Measurements from ENCODE around the gene DMAP1.

Gene DMAP1

GRCh38 chr1:44246806-44247205, 33.5 kb downstream of the DMAP1 start:
- no peaks in the 10 kb centered on the region for H4K20me1 ChIP-seq (ENCODE audit: insufficient read depth)

DNA sequence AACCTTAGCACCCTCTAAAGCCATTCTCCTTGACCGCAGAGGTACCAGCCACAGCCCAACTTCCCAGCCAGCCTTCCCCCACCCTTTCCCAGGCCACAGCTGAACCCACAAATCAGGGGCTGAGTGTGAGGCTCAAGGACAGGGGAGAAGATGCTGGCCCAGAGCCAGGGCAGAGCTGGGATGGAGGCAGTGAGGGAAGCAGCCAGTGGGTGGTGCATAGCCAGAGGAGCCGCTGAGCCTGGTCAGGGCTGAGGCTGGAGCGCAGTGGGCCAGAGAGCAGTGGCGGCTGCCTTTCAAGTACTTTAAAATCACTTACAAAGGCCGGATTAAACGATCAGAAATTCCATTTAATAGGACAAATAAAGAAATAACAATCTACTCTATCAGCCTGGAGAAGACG, 36.3 kb downstream of the DMAP1 start:
- no peak overlapping the region for H3K4me2 ChIP-seq
- H2AFZ ChIP-seq (ENCODE audit: low read depth), result no peak overlapping the region
- no peaks in the 10 kb centered on the region for H3K27me3 ChIP-seq (ENCODE audit: insufficient read depth, low read depth)
- TF ChIP-seq, protein P1, sequence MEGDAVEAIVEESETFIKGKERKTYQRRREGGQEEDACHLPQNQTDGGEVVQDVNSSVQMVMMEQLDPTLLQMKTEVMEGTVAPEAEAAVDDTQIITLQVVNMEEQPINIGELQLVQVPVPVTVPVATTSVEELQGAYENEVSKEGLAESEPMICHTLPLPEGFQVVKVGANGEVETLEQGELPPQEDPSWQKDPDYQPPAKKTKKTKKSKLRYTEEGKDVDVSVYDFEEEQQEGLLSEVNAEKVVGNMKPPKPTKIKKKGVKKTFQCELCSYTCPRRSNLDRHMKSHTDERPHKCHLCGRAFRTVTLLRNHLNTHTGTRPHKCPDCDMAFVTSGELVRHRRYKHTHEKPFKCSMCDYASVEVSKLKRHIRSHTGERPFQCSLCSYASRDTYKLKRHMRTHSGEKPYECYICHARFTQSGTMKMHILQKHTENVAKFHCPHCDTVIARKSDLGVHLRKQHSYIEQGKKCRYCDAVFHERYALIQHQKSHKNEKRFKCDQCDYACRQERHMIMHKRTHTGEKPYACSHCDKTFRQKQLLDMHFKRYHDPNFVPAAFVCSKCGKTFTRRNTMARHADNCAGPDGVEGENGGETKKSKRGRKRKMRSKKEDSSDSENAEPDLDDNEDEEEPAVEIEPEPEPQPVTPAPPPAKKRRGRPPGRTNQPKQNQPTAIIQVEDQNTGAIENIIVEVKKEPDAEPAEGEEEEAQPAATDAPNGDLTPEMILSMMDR (conservative IDR thresholded peaks at IDR 0.05; ENCODE audit: low read depth, low read length), result no peak
- H3K4me1 ChIP-seq (ENCODE audit: low read depth, poor library complexity, severe bottlenecking), result no peaks in the 10 kb centered on the region
- no peaks in the 10 kb centered on the region for H3K79me2 ChIP-seq (ENCODE audit: insufficient read depth, low read depth)
- no peak overlapping the region for H3K4me3 ChIP-seq (IDR thresholded peaks at IDR 0.05; ENCODE audit: insufficient read depth, low read depth, low read length)
- no peak overlapping the region for H3K9ac ChIP-seq
- H4K20me1 ChIP-seq (ENCODE audit: insufficient read depth), result no peaks in the 10 kb centered on the region
- no peak overlapping the region for H3K27ac ChIP-seq
- no peaks in the 10 kb centered on the region for H3K36me3 ChIP-seq (ENCODE audit: insufficient read depth)

More at GRCh38 chr1:44246806-44247205, 33.5 kb downstream of the DMAP1 start:
- Histone ChIP-seq H3K9ac (no peak overlapping the region), H3K4me1 (ENCODE audit: low read depth, poor library complexity, severe bottlenecking) (no peaks in the 10 kb centered on the region), H3K36me3 (ENCODE audit: insufficient read depth) (no peaks in the 10 kb centered on the region), H3K4me2 (no peak overlapping the region), H2AFZ (ENCODE audit: low read depth) (no peak overlapping the region), H3K79me2 (ENCODE audit: insufficient read depth, low read depth) (no peaks in the 10 kb centered on the region), H3K4me3 (IDR thresholded peaks at IDR 0.05; ENCODE audit: insufficient read depth, low read depth, low read length) (no peak overlapping the region), H3K27me3 (ENCODE audit: insufficient read depth, low read depth) (no peaks in the 10 kb centered on the region), H3K27ac (no peak overlapping the region)
- TF ChIP-seq, protein P1 (conservative IDR thresholded peaks at IDR 0.05; ENCODE audit: low read depth, low read length), result no peak

- Histone ChIP-seq H2AFZ (ENCODE audit: low read depth) (no peak overlapping the region), H3K27me3 (ENCODE audit: insufficient read depth, low read depth) (no peaks in the 10 kb centered on the region), H3K4me2 (no peak overlapping the region), H3K36me3 (ENCODE audit: insufficient read depth) (no peaks in the 10 kb centered on the region), H4K20me1 (ENCODE audit: insufficient read depth) (no peaks in the 10 kb centered on the region), H3K4me3 (IDR thresholded peaks at IDR 0.05; ENCODE audit: insufficient read depth, low read depth, low read length) (no peak overlapping the region), H3K4me1 (ENCODE audit: low read depth, poor library complexity, severe bottlenecking) (no peaks in the 10 kb centered on the region), H3K27ac (no peak overlapping the region), H3K79me2 (ENCODE audit: insufficient read depth, low read depth) (no peaks in the 10 kb centered on the region), H3K9ac (no peak overlapping the region)
- TF ChIP-seq, protein P1 (conservative IDR thresholded peaks at IDR 0.05; ENCODE audit: low read depth, low read length), result no peak
Measured at GRCh38 chr1:44250068-44250781, 37.0 kb downstream of the DMAP1 start.

DNA sequence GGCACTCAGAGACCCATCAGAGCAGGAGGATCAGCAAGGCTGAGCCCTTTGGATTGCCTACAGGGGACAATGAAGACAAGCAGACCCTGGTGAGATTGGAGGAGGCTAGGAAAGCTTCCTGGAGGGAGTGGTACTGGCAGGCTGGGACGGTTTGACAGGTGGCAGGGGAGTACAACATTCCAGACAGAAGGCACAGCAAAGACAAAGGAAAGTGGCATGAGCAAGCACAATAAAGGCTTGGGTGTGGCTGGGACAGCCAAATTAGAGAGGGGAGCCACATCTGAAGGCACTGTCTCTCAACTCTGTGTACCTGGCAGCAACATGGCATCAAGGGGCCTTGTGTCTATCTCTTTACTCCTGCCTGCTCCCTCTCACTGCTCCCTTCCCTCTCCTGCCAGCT, 38.2 kb downstream of the DMAP1 start:
- Histone ChIP-seq H3K9ac (no peak overlapping the region), H4K20me1 (ENCODE audit: insufficient read depth) (no peaks in the 10 kb centered on the region), H3K27ac (no peak overlapping the region), H3K4me1 (ENCODE audit: low read depth, poor library complexity, severe bottlenecking) (no peaks in the 10 kb centered on the region), H3K79me2 (ENCODE audit: insufficient read depth, low read depth) (no peaks in the 10 kb centered on the region), H2AFZ (ENCODE audit: low read depth) (no peak overlapping the region), H3K4me2 (no peak overlapping the region), H3K27me3 (ENCODE audit: insufficient read depth, low read depth) (no peaks in the 10 kb centered on the region), H3K36me3 (ENCODE audit: insufficient read depth) (no peaks in the 10 kb centered on the region), H3K4me3 (IDR thresholded peaks at IDR 0.05; ENCODE audit: insufficient read depth, low read depth, low read length) (no peak overlapping the region)
- TF ChIP-seq, protein P1 (conservative IDR thresholded peaks at IDR 0.05; ENCODE audit: low read depth, low read length), result no peak

All from KMS-11 (cell line).